Cardiac septum (tissue), 1 donor: ENCODE measurements around the gene C17orf75. TPM values are rescaled to one million over a fixed set of nuclear protein-coding genes. Genes with fewer than 3 reads are reported as not detected.

ENCODE experiments used
- DNase-seq: peaks from one replicate; pipeline ENCODE4 v3.0.0-alpha.2; 2020; ENCODE audit warnings: low spot score
- intact Hi-C: fragments of 100-400 bp; cut with DNase I; formaldehyde crosslinking; loops from one replicate; pipeline ENCODE4 v1.14.0; 2022
- total RNA-seq: library from RNA; stranded (reverse); fragmentation: NEBNext Ultra II Directional; extraction: Animal tissue kit (Norgen Biotek cat#: 25700); gene quantifications from one replicate; pipeline ENCODE4 v1.2.1, GENCODE V29; 2021
- donor health status: DM: no; HTN: no; CAD: no.

C17orf75 gene
- total RNA-seq, 1 donor from 2014 or later, result 21.6 TPM

- DNase-seq, result no peak
- intact Hi-C loops, result no loop called here
Observed at GRCh38 chr17:32315171-32315570, 26.8 kb downstream of the C17orf75 start.

GRCh38 chr17:32314636-32315035 is 27.3 kb downstream of the C17orf75 start:
- intact Hi-C loops, result no loop called here

GRCh38 chr17:32311028-32311536 is 30.9 kb downstream of the C17orf75 start:
- no peak for DNase-seq
- intact Hi-C loops, result no loop called here

More at GRCh38 chr17:32314636-32315035, 27.3 kb downstream of the C17orf75 start:
- no peak for DNase-seq

- no peak for DNase-seq
- intact Hi-C loops, result no loop called here
Observed at GRCh38 chr17:32307658-32308057, 34.3 kb downstream of the C17orf75 start.

- intact Hi-C loops, result no loop called here
- no peak for DNase-seq
Observed at GRCh38 chr17:32305049-32305448, 36.9 kb downstream of the C17orf75 start.

- intact Hi-C loops, result no loop called here
- no peak for DNase-seq
Observed at GRCh38 chr17:32303781-32304288, 38.1 kb downstream of the C17orf75 start.

GRCh38 chr17:32302860-32303649 is 38.9 kb downstream of the C17orf75 start:
- intact Hi-C loops, result no loop called here
- no peak for DNase-seq

GRCh38 chr17:32302037-32302436 is 39.9 kb downstream of the C17orf75 start:
- intact Hi-C loops, result no loop called here
- DNase-seq, result no peak

- intact Hi-C loops, result no loop called here
- no peak for DNase-seq
Observed at GRCh38 chr17:32299580-32300164, 42.3 kb downstream of the C17orf75 start.

GRCh38 chr17:32298721-32299579 is 43.0 kb downstream of the C17orf75 start:
- intact Hi-C loops, result no loop called here
- no peak for DNase-seq

- no peak for DNase-seq
- intact Hi-C loops, result no loop called here
Observed at GRCh38 chr17:32298298-32298697, 43.7 kb downstream of the C17orf75 start.

GRCh38 chr17:32297860-32298259 is 44.1 kb downstream of the C17orf75 start:
- no peak for DNase-seq
- intact Hi-C loops, result no loop called here

GRCh38 chr17:32297424-32297823 is 44.5 kb downstream of the C17orf75 start:
- intact Hi-C loops, result no loop called here
- no peak for DNase-seq

- intact Hi-C loops, result no loop called here
- DNase-seq, result no peak
Observed at GRCh38 chr17:32292094-32292493, 49.9 kb downstream of the C17orf75 start.

- DNase-seq, result no peak
- intact Hi-C loops, result no loop called here
Observed at GRCh38 chr17:32289471-32290070, 52.4 kb downstream of the C17orf75 start.

- intact Hi-C loops, result no loop called here
- DNase-seq, result no peak
Observed at GRCh38 chr17:32288615-32289014, 53.4 kb downstream of the C17orf75 start.

- intact Hi-C loops, result no loop called here
- no peak for DNase-seq
Observed at GRCh38 chr17:32287804-32288511, 54.0 kb downstream of the C17orf75 start.

- intact Hi-C loops, result no loop called here
- DNase-seq, result no peak
Observed at GRCh38 chr17:32286518-32286900, 55.5 kb downstream of the C17orf75 start.
